Endothelial cell of umbilical vein (primary cell): ENCODE data around the gene RPH3AL. TPM values are rescaled to one million over a fixed set of nuclear protein-coding genes. Genes with fewer than 3 reads are reported as not detected.

Experiments
- BruUV-seq: library from RNA; stranded (reverse); fragments of 400-500 nt; replicated peaks from 2 replicates; lab custom pipeline; 2021; lab: Mats Ljungman, UMichigan
- CTCF ChIA-PET: fragments of 300-600, 350-600 bp; sonication (Branson Sonifier 250); formaldehyde crosslinking; loops from one replicate; lab custom pipeline; 2021; ENCODE audit warnings: antibody characterized with exemption, inconsistent platforms; lab: Charles Lee
- POLR2A ChIA-PET: fragments of 300-600, 350-600 bp; sonication (Branson Sonifier 250); formaldehyde crosslinking; loops from one replicate; lab custom pipeline; 2021; ENCODE audit warnings: antibody characterized with exemption, inconsistent platforms; lab: Charles Lee
- DNase-seq: peaks from one replicate; pipeline ENCODE4 v3.0.0-alpha.2; 2011; ENCODE audit warnings: low read depth, low spot score
- FAIRE-seq: peaks from 2 replicates; lab custom pipeline; 2011; peaks lifted over from hg19 to GRCh38; lab: Jason Lieb, UNC
- H2AFZ ChIP-seq: 2 replicates; pipeline ENCODE4 v1.6.0; 2012; ENCODE audit warnings: low read depth, low read length, control low read depth, inconsistent platforms
- H3K27ac ChIP-seq: 2 replicates; pipeline ENCODE4 v1.5.1; 2011; ENCODE audit warnings: low read depth, mild to moderate bottlenecking, control low read depth, low read length, moderate library complexity; ENCODE audit not compliant: insufficient read depth
- H3K27me3 ChIP-seq, 2 experiments: 2 replicates each; pipeline versions ENCODE4 v1.6.0 to v1.6.1; 2011; ENCODE audit warnings: low read length in 2 of 2, mixed read lengths in 1 of 2; ENCODE audit not compliant: control insufficient read depth in 2 of 2, insufficient read depth in 2 of 2
- H3K36me3 ChIP-seq, 2 experiments: 2 replicates in 1 of 2; 3 replicates in 1 of 2; pipeline ENCODE4 v1.5.1; 2011; ENCODE audit warnings: low read length in 2 of 2, mild to moderate bottlenecking in 1 of 2, moderate library complexity in 1 of 2; ENCODE audit not compliant: control insufficient read depth in 2 of 2, insufficient read depth in 2 of 2; ENCODE audit errors: extremely low read depth in 1 of 2
- H3K4me1 ChIP-seq: 3 replicates; pipeline ENCODE4 v1.5.1; 2011; ENCODE audit warnings: mild to moderate bottlenecking, low read length; ENCODE audit not compliant: control insufficient read depth, insufficient read depth; ENCODE audit errors: extremely low read depth
- H3K4me2 ChIP-seq: 2 replicates; pipeline ENCODE4 v1.6.1; 2011; ENCODE audit warnings: low read length, control low read depth, mixed read lengths; ENCODE audit not compliant: insufficient read depth
- H3K4me3 ChIP-seq, 3 experiments: fragments of 200-600 bp in 1 of 3; sonication (generic), shearing (Covaris generic) in 1 of 3; replicated peaks in 1 of 3; 2 replicates each; pipeline ENCODE4 v1.5.1; 2011 to 2016; ENCODE audit warnings: control low read depth in 3 of 3, low read length in 3 of 3, mild to moderate bottlenecking in 2 of 3, inconsistent platforms in 1 of 3, low read depth in 1 of 3, moderate library complexity in 1 of 3; ENCODE audit not compliant: insufficient read depth in 1 of 3
- H3K79me2 ChIP-seq: 2 replicates; pipeline ENCODE4 v1.6.0; 2012; ENCODE audit warnings: low read length, inconsistent platforms; ENCODE audit not compliant: control insufficient read depth, insufficient read depth
- H3K9ac ChIP-seq: replicated peaks from 2 replicates; pipeline ENCODE3; 2011; ENCODE audit warnings: low read length, control low read depth; ENCODE audit not compliant: insufficient read depth; ENCODE audit errors: extremely low read depth
- H3K9me1 ChIP-seq: replicated peaks from 3 replicates; pipeline ENCODE4 v1.6.0; 2011; ENCODE audit warnings: mild to moderate bottlenecking, low read length; ENCODE audit not compliant: control insufficient read depth, insufficient read depth; ENCODE audit errors: extremely low read depth
- H3K9me3 ChIP-seq: replicated peaks from 2 replicates; pipeline ENCODE4 v1.5.1; 2012; ENCODE audit warnings: low read length, inconsistent platforms; ENCODE audit not compliant: control insufficient read depth, insufficient read depth
- H4K20me1 ChIP-seq: replicated peaks from 2 replicates; pipeline ENCODE3; 2011; ENCODE audit warnings: mild to moderate bottlenecking, low read length; ENCODE audit not compliant: control insufficient read depth, insufficient read depth; ENCODE audit errors: extremely low read depth
- EZH2 ChIP-seq: IDR thresholded peaks from 2 replicates; pipeline ENCODE4 v1.6.1; 2012; ENCODE audit warnings: borderline replicate concordance, low read depth, mild to moderate bottlenecking, moderate library complexity, low read length, inconsistent platforms; ENCODE audit not compliant: severe bottlenecking
- FOS ChIP-seq: IDR thresholded peaks from 2 replicates; pipeline ENCODE4 v1.6.1; 2011; ENCODE audit warnings: mild to moderate bottlenecking, low read length, moderate library complexity, borderline replicate concordance; ENCODE audit not compliant: insufficient read depth
- GATA2 ChIP-seq: IDR thresholded peaks from 2 replicates; pipeline ENCODE4 v1.7.0; 2011; ENCODE audit warnings: low read depth, mild to moderate bottlenecking, moderate library complexity, mixed read lengths, low read length; ENCODE audit not compliant: insufficient read length, insufficient read depth
- JUN ChIP-seq: IDR thresholded peaks from 2 replicates; pipeline ENCODE4 v1.6.1; 2011; ENCODE audit warnings: borderline replicate concordance, low read depth; ENCODE audit not compliant: insufficient read length, insufficient read depth
- MYC ChIP-seq: IDR thresholded peaks from one replicate; pipeline ENCODE4 v1.6.1; 2011; ENCODE audit warnings: mild to moderate bottlenecking, low read depth, low read length
- POLR2A ChIP-seq: IDR thresholded peaks from 2 replicates; pipeline ENCODE4 v1.6.1; 2012; ENCODE audit warnings: low read depth, mild to moderate bottlenecking, control low read depth, low read length
- POLR2AphosphoS5 ChIP-seq: IDR thresholded peaks from 2 replicates; pipeline ENCODE4 v1.6.1; 2012; ENCODE audit warnings: low read depth, mild to moderate bottlenecking, control low read depth, low read length, moderate library complexity; ENCODE audit not compliant: insufficient read depth
- dilution Hi-C: fragments of 300-500 bp; cut with MboI; formaldehyde crosslinking; loops from one replicate; pipeline ENCODE4 v1.15.0; 2019; ENCODE audit warnings: low sequenced_read_pairs; ENCODE audit not compliant: extremely low pct_ligation_motif_present
- intact Hi-C: fragments of 100-400 bp; cut with micrococcal nuclease; formaldehyde crosslinking; loops from one replicate; pipeline ENCODE4 v1.10.0; 2022
- polyA plus RNA-seq, 4 experiments: library from polyadenylated mRNA; depleted of rRNA in 3 of 4; stranded (reverse) in 3 of 4; unstranded in 1 of 4; fragments of >200 nt; gene quantifications; 2 replicates each; pipeline versions ENCODE4 v1.2.1 to v1.2.3, GENCODE V29; 2011 to 2012; ENCODE audit warnings: missing spikeins in 1 of 4
- total RNA-seq: library from RNA; stranded (reverse); gene quantifications from 2 replicates; pipeline ENCODE4 v1.2.3, GENCODE V29; 2021
- TF ChIP-seq, protein P1 (sequence below): IDR thresholded peaks from 2 replicates; pipeline ENCODE4 v1.6.1; 2011; ENCODE audit not compliant: insufficient read depth, insufficient read length
- TF ChIP-seq, protein P2 (sequence below), 2 donors: IDR thresholded peaks; 1 replicate in 1 of 2; 2 replicates in 1 of 2; pipeline ENCODE4 v1.5.1; 2011; ENCODE audit warnings: low read length in 2 of 2, mild to moderate bottlenecking in 2 of 2, moderate library complexity in 2 of 2, control low read depth in 1 of 2, inconsistent platforms in 1 of 2, low read depth in 1 of 2; ENCODE audit not compliant: insufficient read depth in 1 of 2; ENCODE audit errors: extremely low read depth in 1 of 2

The RPH3AL gene
- total and polyA plus RNA-seq, 2 donors (not counting 3 experiments of a cell fraction or from before 2014, with no cell fraction given): 4.1 to 7.0 TPM

GRCh38 chr17:393806-394717 is 41.5 kb upstream of the RPH3AL start:
- FAIRE-seq (no peak), DNase-seq (no peak)
- no peak for TF ChIP-seq FOS
- TF ChIP-seq JUN: no peak
- TF ChIP-seq POLR2A: no peak
- TF ChIP-seq, protein P1, sequence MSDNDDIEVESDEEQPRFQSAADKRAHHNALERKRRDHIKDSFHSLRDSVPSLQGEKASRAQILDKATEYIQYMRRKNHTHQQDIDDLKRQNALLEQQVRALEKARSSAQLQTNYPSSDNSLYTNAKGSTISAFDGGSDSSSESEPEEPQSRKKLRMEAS: no peak
- no peak for TF ChIP-seq GATA2
- no peak for TF ChIP-seq MYC
- no peak for TF ChIP-seq POLR2AphosphoS5
- TF ChIP-seq, protein P2, sequence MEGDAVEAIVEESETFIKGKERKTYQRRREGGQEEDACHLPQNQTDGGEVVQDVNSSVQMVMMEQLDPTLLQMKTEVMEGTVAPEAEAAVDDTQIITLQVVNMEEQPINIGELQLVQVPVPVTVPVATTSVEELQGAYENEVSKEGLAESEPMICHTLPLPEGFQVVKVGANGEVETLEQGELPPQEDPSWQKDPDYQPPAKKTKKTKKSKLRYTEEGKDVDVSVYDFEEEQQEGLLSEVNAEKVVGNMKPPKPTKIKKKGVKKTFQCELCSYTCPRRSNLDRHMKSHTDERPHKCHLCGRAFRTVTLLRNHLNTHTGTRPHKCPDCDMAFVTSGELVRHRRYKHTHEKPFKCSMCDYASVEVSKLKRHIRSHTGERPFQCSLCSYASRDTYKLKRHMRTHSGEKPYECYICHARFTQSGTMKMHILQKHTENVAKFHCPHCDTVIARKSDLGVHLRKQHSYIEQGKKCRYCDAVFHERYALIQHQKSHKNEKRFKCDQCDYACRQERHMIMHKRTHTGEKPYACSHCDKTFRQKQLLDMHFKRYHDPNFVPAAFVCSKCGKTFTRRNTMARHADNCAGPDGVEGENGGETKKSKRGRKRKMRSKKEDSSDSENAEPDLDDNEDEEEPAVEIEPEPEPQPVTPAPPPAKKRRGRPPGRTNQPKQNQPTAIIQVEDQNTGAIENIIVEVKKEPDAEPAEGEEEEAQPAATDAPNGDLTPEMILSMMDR (IDR thresholded peaks at IDR 0.05; ENCODE audit: extremely low read depth in 1 of 2, insufficient read depth in 1 of 2, low read depth in 1 of 2, low read length in 2 of 2): no peak
- TF ChIP-seq EZH2: no peak
- Histone ChIP-seq H4K20me1 (no peaks in the 10 kb centered on the region), H3K4me3 (no peak overlapping the region), H3K9ac (no peak overlapping the region), H3K79me2 (no peaks in the 10 kb centered on the region), H3K27me3 (peaks cover 0 to 2% of the 10 kb centered on the region in 2 experiments), H3K36me3 (no peaks in the 10 kb centered on the region), H3K27ac (no peak overlapping the region), H3K4me1 (no peaks in the 10 kb centered on the region), H2AFZ (no peak overlapping the region), H3K9me3 (no peaks in the 10 kb centered on the region), H3K9me1 (no peaks in the 10 kb centered on the region), H3K4me2 (no peak overlapping the region)
- BruUV-seq: no TSS peak
- dilution Hi-C loops: no loop called here
- intact Hi-C loops: no loop called here
- ChIA-PET POLR2A (no interaction called here), CTCF (interaction anchor here (1.2 to 2.0 kb wide), 3 partner anchors 12 to 229 kb away, joined by 3 to 5 read pairs (median 4); no protein-coding TSS in a partner anchor)
